ENCODE measurements around the gene METTL27. TPM values are rescaled to one million over a fixed set of nuclear protein-coding genes. Genes with fewer than 3 reads are reported as not detected.
A peak's percentile ranks its signal among the peaks of the same experiment; 100 is the strongest.
"Not testable (repeated sequence)": the region's sequence is repeated elsewhere in the genome, so short reads cannot be mapped to it uniquely, and the experiment has no call there.

Gene METTL27
- total and polyA plus RNA-seq, 3 experiments from 2014 or later, result not detected

DNA sequence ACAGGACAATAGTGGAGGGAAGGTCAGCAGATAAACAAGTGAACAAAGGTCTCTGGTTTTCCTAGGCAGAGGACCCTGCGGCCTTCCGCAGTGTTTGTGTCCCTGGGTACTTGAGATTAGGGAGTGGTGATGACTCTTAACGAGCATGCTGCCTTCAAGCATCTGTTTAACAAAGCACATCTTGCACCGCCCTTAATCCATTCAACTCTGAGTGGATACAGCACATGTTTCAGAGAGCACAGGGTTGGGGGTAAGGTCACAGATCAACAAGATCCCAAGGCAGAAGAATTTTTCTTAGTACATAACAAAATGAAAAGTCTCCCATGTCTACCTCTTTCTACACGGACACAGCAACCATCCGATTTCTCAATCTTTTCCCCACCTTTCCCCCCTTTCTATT, 45.7 kb downstream of the METTL27 start:
- H3K27ac ChIP-seq (ENCODE audit: low read depth, low read length); H3K4me1 Mint-ChIP-seq; H3K36me3 Mint-ChIP-seq; CTCF ChIA-PET; DNase-seq; H3K9me3 ChIP-seq (ENCODE audit: low read length); H3K4me1 ChIP-seq (ENCODE audit: insufficient read depth, low read length); H3K36me3 ChIP-seq (ENCODE audit: insufficient read depth, low read length); H3K27me3 ChIP-seq (ENCODE audit: insufficient read depth, low read length, poor library complexity, severe bottlenecking); POLR2A ChIA-PET; H3K9me3 Mint-ChIP-seq; H3K4me3 Mint-ChIP-seq; H3K4me3 ChIP-seq (ENCODE audit: low read length); H3K27ac Mint-ChIP-seq: not testable (repeated sequence)
- H3K27me3 Mint-ChIP-seq, result peaks cover 3 to 14% of the 10 kb centered on the region in 2 donors

- H3K27ac ChIP-seq (ENCODE audit: low read depth, low read length); POLR2A ChIA-PET: not testable (repeated sequence)
These were observed 47.1 kb downstream of the METTL27 start for GRCh38 chr7:73795188-73795587.

GRCh38 chr7:73791170-73791690, 51.1 kb downstream of the METTL27 start:
- POLR2A ChIA-PET; H3K27ac ChIP-seq (ENCODE audit: low read depth, low read length); H3K4me3 Mint-ChIP-seq; H3K4me1 ChIP-seq (ENCODE audit: insufficient read depth, low read length); H3K36me3 ChIP-seq (ENCODE audit: insufficient read depth, low read length); H3K36me3 Mint-ChIP-seq; H3K9me3 Mint-ChIP-seq; H3K9me3 ChIP-seq (ENCODE audit: low read length); H3K4me1 Mint-ChIP-seq; CTCF ChIA-PET; DNase-seq; H3K4me3 ChIP-seq (ENCODE audit: low read length); H3K27me3 ChIP-seq (ENCODE audit: insufficient read depth, low read length, poor library complexity, severe bottlenecking); H3K27ac Mint-ChIP-seq: not testable (repeated sequence)
- H3K27me3 Mint-ChIP-seq, result peaks cover 4 to 19% of the 10 kb centered on the region in 2 donors

More at GRCh38 chr7:73795188-73795587, 47.1 kb downstream of the METTL27 start:
- H3K9me3 Mint-ChIP-seq; DNase-seq; CTCF ChIA-PET; H3K27me3 ChIP-seq (ENCODE audit: insufficient read depth, low read length, poor library complexity, severe bottlenecking); H3K36me3 Mint-ChIP-seq; H3K4me3 ChIP-seq (ENCODE audit: low read length); H3K36me3 ChIP-seq (ENCODE audit: insufficient read depth, low read length); H3K4me1 ChIP-seq (ENCODE audit: insufficient read depth, low read length); H3K27ac Mint-ChIP-seq; H3K4me3 Mint-ChIP-seq; H3K4me1 Mint-ChIP-seq; H3K9me3 ChIP-seq (ENCODE audit: low read length): not testable (repeated sequence)
- peaks cover 4 to 19% of the 10 kb centered on the region in 2 donors for H3K27me3 Mint-ChIP-seq

- H3K36me3 Mint-ChIP-seq, result no peaks in the 10 kb centered on the region
- H3K9me3 ChIP-seq (ENCODE audit: low read length), result no peaks in the 10 kb centered on the region
- no peaks in the 10 kb centered on the region for H3K4me1 Mint-ChIP-seq
- H3K27me3 Mint-ChIP-seq, result peaks cover 4 to 10% of the 10 kb centered on the region in 2 donors
- CTCF ChIA-PET, result no interaction called here
- peaks cover 0 to 7% (median 0%) of the 10 kb centered on the region in 5 donors for H3K9me3 Mint-ChIP-seq
- no peak overlapping the region for H3K27ac Mint-ChIP-seq
- H3K27ac ChIP-seq (ENCODE audit: low read depth, low read length), result no peak overlapping the region
- no peaks in the 10 kb centered on the region for H3K4me1 ChIP-seq (ENCODE audit: insufficient read depth, low read length)
- DNase-seq, result no peak
- no peak overlapping the region for H3K4me3 ChIP-seq (ENCODE audit: low read length)
- POLR2A ChIA-PET, result no interaction called here
- H3K36me3 ChIP-seq (ENCODE audit: insufficient read depth, low read length), result no peaks in the 10 kb centered on the region
- H3K27me3 ChIP-seq (ENCODE audit: insufficient read depth, low read length, poor library complexity, severe bottlenecking), result no peaks in the 10 kb centered on the region
- H3K4me3 Mint-ChIP-seq, result no peak overlapping the region
These were observed 53.3 kb downstream of the METTL27 start for GRCh38 chr7:73789051-73789450.

- not testable (repeated sequence) for H3K27me3 ChIP-seq (ENCODE audit: insufficient read depth, low read length, poor library complexity, severe bottlenecking)
These were observed 54.6 kb downstream of the METTL27 start for GRCh38 chr7:73787786-73788048.

GRCh38 chr7:73786588-73786987, 55.7 kb downstream of the METTL27 start:
- H3K4me3 ChIP-seq (ENCODE audit: low read length), result no peak overlapping the region
- no peaks in the 10 kb centered on the region for H3K36me3 ChIP-seq (ENCODE audit: insufficient read depth, low read length)
- H3K27me3 Mint-ChIP-seq, result peaks cover 4 to 5% of the 10 kb centered on the region in 2 donors
- CTCF ChIA-PET, result no interaction called here
- H3K4me1 ChIP-seq (ENCODE audit: insufficient read depth, low read length), result no peaks in the 10 kb centered on the region
- no peaks in the 10 kb centered on the region for H3K4me1 Mint-ChIP-seq
- POLR2A ChIA-PET, result no interaction called here
- no peak for DNase-seq
- no peaks in the 10 kb centered on the region for H3K36me3 Mint-ChIP-seq
- no peak overlapping the region for H3K27ac Mint-ChIP-seq
- no peaks in the 10 kb centered on the region for H3K27me3 ChIP-seq (ENCODE audit: insufficient read depth, low read length, poor library complexity, severe bottlenecking)
- H3K27ac ChIP-seq (ENCODE audit: low read depth, low read length), result no peak overlapping the region
- H3K4me3 Mint-ChIP-seq, result no peak overlapping the region
- peaks cover 0 to 7% (median 0%) of the 10 kb centered on the region in 5 donors for H3K9me3 Mint-ChIP-seq
- H3K9me3 ChIP-seq (ENCODE audit: low read length), result no peaks in the 10 kb centered on the region

More at GRCh38 chr7:73787786-73788048, 54.6 kb downstream of the METTL27 start:
- H3K9me3 Mint-ChIP-seq; H3K4me3 ChIP-seq (ENCODE audit: low read length); H3K4me3 Mint-ChIP-seq; H3K36me3 Mint-ChIP-seq; H3K9me3 ChIP-seq (ENCODE audit: low read length); H3K4me1 ChIP-seq (ENCODE audit: insufficient read depth, low read length); CTCF ChIA-PET; DNase-seq; H3K4me1 Mint-ChIP-seq; H3K27ac Mint-ChIP-seq; H3K36me3 ChIP-seq (ENCODE audit: insufficient read depth, low read length): not testable (repeated sequence)
- POLR2A ChIA-PET, result interaction anchor here (0.6 kb wide), 1 partner anchor 82 kb away, joined by 3 read pairs; no protein-coding TSS in a partner anchor
- H3K27me3 Mint-ChIP-seq, result peaks cover 4 to 10% of the 10 kb centered on the region in 2 donors
- peak overlapping the region; percentile 1 for H3K27ac ChIP-seq (ENCODE audit: low read depth, low read length)

Other genes starting within 250 kb of the METTL27 start
- not detected for gene MLXIPL, start 218.0 kb downstream of the METTL27 start, total RNA-seq
- gene MLXIPL, start 218.0 kb downstream of the METTL27 start, polyA plus RNA-seq, result not detected
- under 1 TPM in 1 of 2 experiments, not detected in 1; 0.18 TPM for gene VPS37D, start 174.7 kb downstream of the METTL27 start, total RNA-seq
- 0.17 TPM for gene VPS37D, start 174.7 kb downstream of the METTL27 start, polyA plus RNA-seq
- 10 to 100 TPM; 10.9 to 12.4 TPM for gene DNAJC30, start 159.1 kb downstream of the METTL27 start, total RNA-seq
- 10.0 TPM for gene DNAJC30, start 159.1 kb downstream of the METTL27 start, polyA plus RNA-seq
- 100 to 1,000 TPM; 102 to 113 TPM for gene BUD23, start 158.9 kb downstream of the METTL27 start, total RNA-seq
- 130 TPM for gene BUD23, start 158.9 kb downstream of the METTL27 start, polyA plus RNA-seq
- 10 to 100 TPM; 18.4 to 18.8 TPM for gene STX1A, start 122.8 kb downstream of the METTL27 start, total RNA-seq
- 1.5 TPM for gene STX1A, start 122.8 kb downstream of the METTL27 start, polyA plus RNA-seq
- gene ABHD11, start 103.7 kb downstream of the METTL27 start, total RNA-seq, result 10 to 100 TPM; 23.2 to 26.5 TPM
- gene ABHD11, start 103.7 kb downstream of the METTL27 start, polyA plus RNA-seq, result 13.1 TPM
- not detected for gene CLDN3, start 72.2 kb downstream of the METTL27 start, total RNA-seq
- gene CLDN3, start 72.2 kb downstream of the METTL27 start, polyA plus RNA-seq, result not detected
- gene CLDN4, start 11.5 kb downstream of the METTL27 start, total RNA-seq, result under 1 TPM in 1 of 2 experiments, not detected in 1; 0.15 TPM
- not detected for gene CLDN4, start 11.5 kb downstream of the METTL27 start, polyA plus RNA-seq
- gene TMEM270, start 18.6 kb upstream of the METTL27 start, total RNA-seq, result not detected
- gene TMEM270, start 18.6 kb upstream of the METTL27 start, polyA plus RNA-seq, result not detected
- not detected for gene ELN, start 185.7 kb upstream of the METTL27 start, total RNA-seq
- not detected for gene ELN, start 185.7 kb upstream of the METTL27 start, polyA plus RNA-seq
- 10 to 100 TPM; 23.1 to 23.6 TPM for gene LIMK1, start 241.3 kb upstream of the METTL27 start, total RNA-seq
- 10.1 TPM for gene LIMK1, start 241.3 kb upstream of the METTL27 start, polyA plus RNA-seq

All from CD8-positive, alpha-beta memory T cell (primary cell).